Adrenal gland (tissue), 5 donors: ENCODE results near the gene IGSF3.

Experiments used
- POLR2A ChIP-seq, 2 donors: fragments of 450-650 bp; IDR thresholded peaks; one replicate each; pipeline ENCODE4 v1.6.1; 2017; ENCODE audit warnings: antibody characterized with exemption in 2 of 2, mild to moderate bottlenecking in 2 of 2, moderate library complexity in 1 of 2
- TF ChIP-seq, protein P1 (sequence below), 6 experiments: fragments of 450-650 bp in 4 of 6; fragments of 200-600 bp in 2 of 6; sonication (generic) in 1 of 6; IDR thresholded peaks; 1 replicate in 5 of 6; 2 replicates in 1 of 6; pipeline versions ENCODE4 v1.5.1 to v1.8.0; 2016 to 2021; ENCODE audit warnings: antibody characterized with exemption in 6 of 6, mild to moderate bottlenecking in 2 of 6, moderate library complexity in 1 of 6
- donor health status: DM: no; HTN: no; CAD: no.

DNA sequence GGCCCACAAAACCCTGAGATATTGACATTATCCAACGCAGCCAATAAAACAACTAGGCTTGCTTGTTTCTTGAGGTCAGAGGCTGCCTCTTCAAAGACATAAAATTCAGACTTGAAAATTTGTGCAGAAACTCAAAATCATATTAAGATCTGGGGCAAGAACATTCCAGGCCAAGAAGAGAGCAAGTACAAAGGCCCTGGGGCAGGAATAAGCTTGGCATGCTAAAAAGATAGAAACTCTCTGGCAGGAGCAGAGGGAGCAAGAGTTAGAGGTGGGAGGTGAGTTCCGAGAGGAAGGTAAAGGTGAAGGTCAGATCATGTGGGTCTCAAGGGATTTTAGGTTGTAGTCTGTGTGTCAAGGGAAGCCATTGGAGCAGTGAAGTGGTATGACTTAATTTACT is 8.8 kb upstream of the IGSF3 start:
- TF ChIP-seq, protein P1, sequence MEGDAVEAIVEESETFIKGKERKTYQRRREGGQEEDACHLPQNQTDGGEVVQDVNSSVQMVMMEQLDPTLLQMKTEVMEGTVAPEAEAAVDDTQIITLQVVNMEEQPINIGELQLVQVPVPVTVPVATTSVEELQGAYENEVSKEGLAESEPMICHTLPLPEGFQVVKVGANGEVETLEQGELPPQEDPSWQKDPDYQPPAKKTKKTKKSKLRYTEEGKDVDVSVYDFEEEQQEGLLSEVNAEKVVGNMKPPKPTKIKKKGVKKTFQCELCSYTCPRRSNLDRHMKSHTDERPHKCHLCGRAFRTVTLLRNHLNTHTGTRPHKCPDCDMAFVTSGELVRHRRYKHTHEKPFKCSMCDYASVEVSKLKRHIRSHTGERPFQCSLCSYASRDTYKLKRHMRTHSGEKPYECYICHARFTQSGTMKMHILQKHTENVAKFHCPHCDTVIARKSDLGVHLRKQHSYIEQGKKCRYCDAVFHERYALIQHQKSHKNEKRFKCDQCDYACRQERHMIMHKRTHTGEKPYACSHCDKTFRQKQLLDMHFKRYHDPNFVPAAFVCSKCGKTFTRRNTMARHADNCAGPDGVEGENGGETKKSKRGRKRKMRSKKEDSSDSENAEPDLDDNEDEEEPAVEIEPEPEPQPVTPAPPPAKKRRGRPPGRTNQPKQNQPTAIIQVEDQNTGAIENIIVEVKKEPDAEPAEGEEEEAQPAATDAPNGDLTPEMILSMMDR (IDR thresholded peaks at IDR 0.05) = no peak
- no peak for TF ChIP-seq POLR2A (IDR thresholded peaks at IDR 0.05)
